ENCODE data around the gene MAMLD1. TPM values are rescaled to one million over a fixed set of nuclear protein-coding genes. Genes with fewer than 3 reads are reported as not detected.

The MAMLD1 gene
- total RNA-seq, 1 experiment from 2014 or later, result 3.2 TPM

GRCh38 chrX:150547375-150548115 lies 184.4 kb downstream of the MAMLD1 start:
- DNase-seq (ENCODE audit: low spot score), result no peak
- no TSS peak for BruUV-seq (replicated peaks)

GRCh38 chrX:150548251-150548650 lies 185.1 kb downstream of the MAMLD1 start:
- H3K4me3 ChIP-seq (ENCODE audit: low read depth, low read length, poor library complexity, severe bottlenecking), result no peak overlapping the region

More at GRCh38 chrX:150547375-150548115, 184.4 kb downstream of the MAMLD1 start:
- Histone ChIP-seq H3K9me3 (ENCODE audit: low read depth, low read length, poor library complexity, severe bottlenecking) (no peaks in the 10 kb centered on the region), H3K27ac (ENCODE audit: low read depth, low read length, poor library complexity, severe bottlenecking) (no peak overlapping the region), H3K4me3 (ENCODE audit: low read depth, low read length, poor library complexity, severe bottlenecking) (no peak overlapping the region), H3K36me3 (ENCODE audit: insufficient read depth, low read length, poor library complexity, severe bottlenecking) (no peaks in the 10 kb centered on the region), H3K27me3 (replicated peaks; ENCODE audit: insufficient read depth, low read depth, low read length, poor library complexity) (no peaks in the 10 kb centered on the region), H3K4me1 (ENCODE audit: insufficient read depth, low read length, poor library complexity, severe bottlenecking) (no peaks in the 10 kb centered on the region)
- intact Hi-C loops (cut with micrococcal nuclease; ENCODE audit: unreplicated experiment), result no loop called here
- ChIA-PET CTCF (no interaction called here), POLR2A (ENCODE audit: low non-redundant PET) (no interaction called here)
- TF ChIP-seq EZH2 (IDR thresholded peaks at IDR 0.05; ENCODE audit: borderline replicate concordance, low read depth, low read length, poor library complexity, severe bottlenecking), result no peak
- TF ChIP-seq CTCF (conservative IDR thresholded peaks at IDR 0.05; ENCODE audit: low read depth, low read length), result no peak

GRCh38 chrX:150548684-150549083 lies 185.6 kb downstream of the MAMLD1 start:
- no peak for DNase-seq (ENCODE audit: low spot score)
- intact Hi-C loops (cut with micrococcal nuclease; ENCODE audit: unreplicated experiment), result no loop called here
- no TSS peak for BruUV-seq (replicated peaks)
- TF ChIP-seq EZH2 (IDR thresholded peaks at IDR 0.05; ENCODE audit: borderline replicate concordance, low read depth, low read length, poor library complexity, severe bottlenecking) (no peak), CTCF (conservative IDR thresholded peaks at IDR 0.05; ENCODE audit: low read depth, low read length) (no peak)
- Histone ChIP-seq H3K27me3 (replicated peaks; ENCODE audit: insufficient read depth, low read depth, low read length, poor library complexity) (no peaks in the 10 kb centered on the region), H3K9me3 (ENCODE audit: low read depth, low read length, poor library complexity, severe bottlenecking) (no peaks in the 10 kb centered on the region), H3K27ac (ENCODE audit: low read depth, low read length, poor library complexity, severe bottlenecking) (no peak overlapping the region), H3K4me3 (ENCODE audit: low read depth, low read length, poor library complexity, severe bottlenecking) (no peak overlapping the region), H3K4me1 (ENCODE audit: insufficient read depth, low read length, poor library complexity, severe bottlenecking) (no peaks in the 10 kb centered on the region), H3K36me3 (ENCODE audit: insufficient read depth, low read length, poor library complexity, severe bottlenecking) (no peaks in the 10 kb centered on the region)
- CTCF ChIA-PET, result no interaction called here
- POLR2A ChIA-PET (ENCODE audit: low non-redundant PET), result no interaction called here

More at GRCh38 chrX:150548251-150548650, 185.1 kb downstream of the MAMLD1 start:
- no peaks in the 10 kb centered on the region for H3K4me1 ChIP-seq (ENCODE audit: insufficient read depth, low read length, poor library complexity, severe bottlenecking)
- H3K27ac ChIP-seq (ENCODE audit: low read depth, low read length, poor library complexity, severe bottlenecking), result no peak overlapping the region
- no peaks in the 10 kb centered on the region for H3K36me3 ChIP-seq (ENCODE audit: insufficient read depth, low read length, poor library complexity, severe bottlenecking)
- intact Hi-C loops (cut with micrococcal nuclease; ENCODE audit: unreplicated experiment), result no loop called here
- TF ChIP-seq EZH2 (IDR thresholded peaks at IDR 0.05; ENCODE audit: borderline replicate concordance, low read depth, low read length, poor library complexity, severe bottlenecking) (no peak), CTCF (conservative IDR thresholded peaks at IDR 0.05; ENCODE audit: low read depth, low read length) (no peak)
- CTCF ChIA-PET, result no interaction called here
- no TSS peak for BruUV-seq (replicated peaks)
- no peaks in the 10 kb centered on the region for H3K27me3 ChIP-seq (replicated peaks; ENCODE audit: insufficient read depth, low read depth, low read length, poor library complexity)
- no peaks in the 10 kb centered on the region for H3K9me3 ChIP-seq (ENCODE audit: low read depth, low read length, poor library complexity, severe bottlenecking)
- POLR2A ChIA-PET (ENCODE audit: low non-redundant PET), result no interaction called here
- DNase-seq (ENCODE audit: low spot score), result no peak
